LNCAP (cell line): ENCODE results near the gene DNAJC15.

Source experiments
- CTCF ChIP-seq: fragments of 450-650 bp; IDR thresholded peaks from 2 replicates; pipeline ENCODE4 v1.5.1; 2017; ENCODE audit warnings: mild to moderate bottlenecking

Gene DNAJC15

GRCh38 chr13:43135516-43135915 lies 112.1 kb downstream of the DNAJC15 start:
- no peak for TF ChIP-seq CTCF

GRCh38 chr13:43136920-43137575 lies 113.7 kb downstream of the DNAJC15 start:
- TF ChIP-seq CTCF: no peak

DNA sequence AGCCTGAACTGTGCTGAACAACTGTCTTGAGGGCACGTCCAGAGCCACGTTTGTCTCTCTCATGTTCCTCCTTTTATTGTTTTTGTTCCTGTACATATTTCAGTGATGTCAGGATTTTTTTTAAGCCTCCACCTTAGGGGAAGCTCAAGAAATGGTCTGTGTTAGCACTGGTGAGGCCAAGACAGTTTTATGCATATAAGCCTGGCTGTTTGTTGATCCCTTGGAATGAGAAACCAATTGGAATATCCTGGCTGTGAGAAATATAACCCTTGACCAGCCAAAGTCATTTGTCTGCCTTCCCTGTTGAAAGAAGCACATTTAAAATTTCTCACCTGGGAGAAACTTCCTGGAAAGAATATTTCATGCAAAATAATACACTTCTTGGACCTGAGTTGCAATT lies 115.8 kb downstream of the DNAJC15 start:
- no peak for TF ChIP-seq CTCF

GRCh38 chr13:43139921-43140320 lies 116.5 kb downstream of the DNAJC15 start:
- TF ChIP-seq CTCF: no peak

DNA sequence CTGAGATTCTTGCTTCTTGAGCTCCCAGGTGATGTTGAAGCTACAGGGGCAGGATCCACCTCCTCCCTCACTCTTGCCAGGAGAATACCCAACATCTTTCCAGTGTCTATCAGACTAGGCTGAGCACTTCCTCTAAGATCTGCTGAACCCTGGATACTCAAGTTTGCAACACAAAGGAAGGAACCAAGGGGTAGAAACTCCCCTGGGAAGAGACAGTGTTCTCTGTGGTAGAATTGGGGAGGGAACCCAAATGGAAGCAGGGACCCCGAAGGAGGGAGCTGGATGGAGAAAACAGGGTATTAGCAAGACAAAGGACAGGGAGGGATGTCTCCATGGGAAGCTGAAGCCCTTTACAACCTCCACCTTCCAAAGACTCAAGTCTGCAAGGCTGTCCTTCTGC lies 117.6 kb downstream of the DNAJC15 start:
- TF ChIP-seq CTCF: no peak

GRCh38 chr13:43141685-43142084 lies 118.3 kb downstream of the DNAJC15 start:
- TF ChIP-seq CTCF: no peak

GRCh38 chr13:43143591-43143990 lies 120.2 kb downstream of the DNAJC15 start:
- no peak for TF ChIP-seq CTCF
